ENCODE measurements around the gene JAK3. TPM values are rescaled to one million over a fixed set of nuclear protein-coding genes. Genes with fewer than 3 reads are reported as not detected.
A peak's percentile ranks its signal among the peaks of the same experiment; 100 is the strongest.

The JAK3 gene
- total RNA-seq, 2 donors from 2014 or later: 2.0 to 3.1 TPM

DNA sequence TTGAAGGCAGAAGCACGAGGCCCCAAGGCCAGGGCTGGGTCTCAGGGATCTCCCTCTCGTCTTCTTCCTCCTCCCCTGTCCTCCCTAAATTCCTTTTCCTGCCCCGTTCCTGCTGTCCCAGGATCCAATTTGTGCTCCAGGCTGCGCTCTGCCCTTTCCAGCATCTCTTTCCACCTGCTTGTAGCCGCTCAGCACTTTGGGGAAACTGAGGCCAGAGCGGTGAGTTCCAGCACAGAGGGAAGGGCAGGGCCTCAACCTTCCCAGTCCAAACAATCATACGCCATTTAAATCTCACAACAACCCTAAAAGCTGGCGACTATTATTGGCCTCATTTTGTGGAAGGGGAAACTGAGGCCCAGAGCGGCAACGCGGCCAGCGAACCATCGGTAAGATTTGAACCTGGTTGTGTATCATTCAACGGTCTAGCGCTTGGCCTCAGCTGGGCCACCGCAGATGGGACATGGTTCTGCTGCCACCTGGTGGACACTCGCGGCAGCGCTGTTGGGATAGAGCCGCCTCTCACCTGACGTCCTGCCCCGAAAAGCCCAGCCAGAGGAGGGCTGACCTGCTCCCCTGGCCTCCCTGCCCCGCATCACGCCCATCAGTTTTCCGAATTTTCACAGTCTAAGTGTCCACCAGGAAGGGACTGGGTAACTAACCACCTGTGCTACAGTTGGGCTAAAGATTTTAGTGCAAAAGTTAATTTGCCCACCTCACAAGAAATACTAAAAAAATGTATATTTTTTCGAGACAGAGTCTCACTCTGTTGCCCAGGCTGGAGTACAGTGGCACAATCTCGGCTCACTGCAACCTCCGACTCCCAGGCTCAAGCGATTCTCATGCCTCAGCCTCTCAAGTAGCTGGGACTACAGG, 7.7 kb upstream of the JAK3 start:
- TF ChIP-seq POLR2A (IDR thresholded peaks at IDR 0.05): no peak
- TF ChIP-seq, protein P1, sequence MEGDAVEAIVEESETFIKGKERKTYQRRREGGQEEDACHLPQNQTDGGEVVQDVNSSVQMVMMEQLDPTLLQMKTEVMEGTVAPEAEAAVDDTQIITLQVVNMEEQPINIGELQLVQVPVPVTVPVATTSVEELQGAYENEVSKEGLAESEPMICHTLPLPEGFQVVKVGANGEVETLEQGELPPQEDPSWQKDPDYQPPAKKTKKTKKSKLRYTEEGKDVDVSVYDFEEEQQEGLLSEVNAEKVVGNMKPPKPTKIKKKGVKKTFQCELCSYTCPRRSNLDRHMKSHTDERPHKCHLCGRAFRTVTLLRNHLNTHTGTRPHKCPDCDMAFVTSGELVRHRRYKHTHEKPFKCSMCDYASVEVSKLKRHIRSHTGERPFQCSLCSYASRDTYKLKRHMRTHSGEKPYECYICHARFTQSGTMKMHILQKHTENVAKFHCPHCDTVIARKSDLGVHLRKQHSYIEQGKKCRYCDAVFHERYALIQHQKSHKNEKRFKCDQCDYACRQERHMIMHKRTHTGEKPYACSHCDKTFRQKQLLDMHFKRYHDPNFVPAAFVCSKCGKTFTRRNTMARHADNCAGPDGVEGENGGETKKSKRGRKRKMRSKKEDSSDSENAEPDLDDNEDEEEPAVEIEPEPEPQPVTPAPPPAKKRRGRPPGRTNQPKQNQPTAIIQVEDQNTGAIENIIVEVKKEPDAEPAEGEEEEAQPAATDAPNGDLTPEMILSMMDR (IDR thresholded peaks at IDR 0.05): peak; percentile 93 to 98 (median 95)

DNA sequence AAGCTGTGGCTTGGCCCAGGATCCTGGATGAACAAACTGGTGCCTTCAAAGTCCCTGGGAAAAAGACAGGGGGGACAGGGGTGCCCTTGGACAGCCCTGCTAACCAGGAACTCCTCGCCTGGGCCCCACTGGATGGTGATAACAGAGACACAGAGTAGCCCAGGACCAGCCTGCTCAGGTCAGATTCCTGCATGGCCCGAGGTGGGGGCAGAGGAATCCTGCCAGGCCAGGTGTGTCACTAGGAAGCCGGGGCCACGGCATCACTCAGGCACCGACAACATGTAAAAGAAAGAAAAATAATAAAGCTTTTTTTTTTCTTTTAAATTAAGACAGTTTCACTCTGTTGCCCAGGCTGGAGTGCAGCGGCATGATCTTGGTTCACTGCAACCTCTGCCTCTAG, 6.3 kb upstream of the JAK3 start:
- ATAC-seq (no peak), DNase-seq (no peak)
- H3K27me3 ChIP-seq: no peaks in the 10 kb centered on the region
- H3K4me3 ChIP-seq: no peak overlapping the region
- H3K9me3 ChIP-seq: no peaks in the 10 kb centered on the region
- H3K36me3 ChIP-seq (replicated peaks in 1 of 2; ENCODE audit: insufficient read depth in 1 of 2, low read depth in 2 of 2): no peaks in the 10 kb centered on the region
- no peak for TF ChIP-seq POLR2A (IDR thresholded peaks at IDR 0.05)
- TF ChIP-seq, protein P1 (IDR thresholded peaks at IDR 0.05): no peak
- 59 to 69% methylated on average over 6 of the region's 6 CpGs for WGBS, 2 donors
- H3K27ac ChIP-seq: no peak overlapping the region
- intact Hi-C loops (cut with DNase I): loop anchor here (10.0 kb wide), 1 partner anchor 69 kb away; no protein-coding TSS in a partner anchor
- peaks cover 2% of the 10 kb centered on the region for H3K4me1 ChIP-seq

More for the DNA sequence above, 7.7 kb upstream of the JAK3 start:
- no peaks in the 10 kb centered on the region for H3K27me3 ChIP-seq
- ATAC-seq (peak; percentile 49), DNase-seq (peak; percentile 87 to 92 (median 90))
- H3K4me3 ChIP-seq: no peak overlapping the region
- intact Hi-C loops (cut with DNase I): loop anchor here (10.0 kb wide), 1 partner anchor 71 kb away; no protein-coding TSS in a partner anchor
- peaks cover 6% of the 10 kb centered on the region for H3K4me1 ChIP-seq
- H3K36me3 ChIP-seq (replicated peaks in 1 of 2; ENCODE audit: insufficient read depth in 1 of 2, low read depth in 2 of 2): no peaks in the 10 kb centered on the region
- no peak overlapping the region for H3K27ac ChIP-seq
- H3K9me3 ChIP-seq: no peaks in the 10 kb centered on the region
- WGBS, 2 donors: 9 to 18% methylated on average over 13 to 29 of the region's 29 CpGs

DNA sequence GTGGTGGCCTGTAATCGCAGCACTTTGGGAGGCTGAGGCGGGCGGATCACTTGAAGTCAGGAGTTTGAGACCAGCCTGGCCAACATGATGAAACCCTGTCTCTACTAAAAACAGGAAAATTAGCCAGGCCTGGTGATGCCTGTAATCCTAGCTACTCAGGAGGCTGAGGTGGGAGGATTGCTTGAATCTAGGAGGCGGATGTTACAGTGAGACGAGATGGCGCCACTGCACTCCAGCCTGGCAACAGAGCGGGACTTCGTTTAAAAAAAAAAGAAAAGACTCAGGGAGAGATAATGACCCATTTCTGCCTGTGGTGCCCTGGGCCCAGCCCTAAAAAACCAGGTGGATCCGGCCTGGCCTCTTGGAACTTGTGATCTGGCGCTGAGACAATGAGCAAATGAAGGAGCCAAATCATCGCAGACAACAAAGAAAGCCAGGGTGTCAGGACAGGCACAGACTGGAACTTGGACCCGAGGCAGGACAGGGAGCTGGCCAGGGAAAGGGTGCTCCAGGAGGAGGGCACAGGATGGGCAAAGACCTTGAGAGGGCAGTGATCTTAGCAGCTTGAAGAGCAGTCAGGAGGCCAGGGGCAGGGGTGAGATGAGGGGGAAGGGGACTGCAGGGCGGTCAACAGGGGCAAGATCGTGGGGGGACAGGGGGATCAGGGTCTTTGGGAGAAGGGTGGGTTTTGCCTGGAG, 962 bp upstream of the JAK3 start:
- H3K27me3 ChIP-seq: no peaks in the 10 kb centered on the region
- DNase-seq: no peak
- 68 to 69% methylated on average over 13 to 14 of the region's 14 CpGs for WGBS, 2 donors
- peak; percentile 35 for ATAC-seq
- no peaks in the 10 kb centered on the region for H3K36me3 ChIP-seq (replicated peaks in 1 of 2; ENCODE audit: insufficient read depth in 1 of 2, low read depth in 2 of 2)
- intact Hi-C loops (cut with DNase I): loop anchor here (10.0 kb wide), 1 partner anchor 144 kb away; no protein-coding TSS in a partner anchor
- no peak overlapping the region for H3K4me3 ChIP-seq
- no peaks in the 10 kb centered on the region for H3K9me3 ChIP-seq
- peak overlapping the region in 2 of 4 donors; percentile 55 to 77 for H3K27ac ChIP-seq
- peaks cover 5% of the 10 kb centered on the region for H3K4me1 ChIP-seq
- no peak for TF ChIP-seq POLR2A (IDR thresholded peaks at IDR 0.05)
- TF ChIP-seq, protein P1 (IDR thresholded peaks at IDR 0.05): no peak

DNA sequence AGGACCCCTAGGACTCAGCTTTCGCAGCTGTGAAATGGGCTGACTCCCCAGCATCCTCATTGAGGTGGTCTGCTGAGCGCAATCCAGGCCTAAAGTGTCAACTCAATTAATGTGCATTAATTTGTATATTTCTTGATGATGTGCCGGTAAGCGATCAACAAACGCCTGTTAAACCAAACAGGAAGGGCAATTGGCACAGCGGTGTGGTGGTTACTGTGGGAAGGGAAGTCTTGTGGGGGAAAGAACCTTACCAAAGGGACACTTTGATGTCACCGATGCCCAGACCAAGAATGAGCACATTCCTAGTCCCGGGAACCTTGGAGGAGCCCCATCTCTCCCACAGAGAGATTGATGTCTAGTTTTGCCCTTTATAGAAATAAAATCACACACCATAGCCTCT, 1.6 kb downstream of the JAK3 start:
- H3K27me3 ChIP-seq: no peaks in the 10 kb centered on the region
- no peak for ATAC-seq
- TF ChIP-seq POLR2A (IDR thresholded peaks at IDR 0.05): no peak
- TF ChIP-seq, protein P1 (IDR thresholded peaks at IDR 0.05): no peak
- peaks cover 19% of the 10 kb centered on the region for H3K4me1 ChIP-seq
- intact Hi-C loops (cut with DNase I): loop anchor here (10.0 kb wide), 1 partner anchor 141 kb away; no protein-coding TSS in a partner anchor
- H3K4me3 ChIP-seq: no peak overlapping the region
- H3K9me3 ChIP-seq: no peaks in the 10 kb centered on the region
- 60 to 69% methylated on average over 6 to 8 of the region's 8 CpGs for WGBS, 2 donors
- DNase-seq: no peak
- H3K27ac ChIP-seq: no peak overlapping the region
- H3K36me3 ChIP-seq (replicated peaks in 1 of 2; ENCODE audit: insufficient read depth in 1 of 2, low read depth in 2 of 2): no peaks in the 10 kb centered on the region

Data from body of pancreas (tissue), 4 donors.